GM23248 (cell line): ENCODE results near the gene SAP30BP.

Experiments used
- EZH2 ChIP-seq: fragments of 200-600 bp; sonication (generic); IDR thresholded peaks from 2 replicates; pipeline ENCODE4 v1.6.1; 2018; ENCODE audit warnings: antibody characterized with exemption, mild to moderate bottlenecking; ENCODE audit not compliant: insufficient read depth, poor library complexity, severe bottlenecking
- EZH2phosphoT487 ChIP-seq: fragments of 200-600 bp; sonication (generic); IDR thresholded peaks from 2 replicates; pipeline ENCODE4 v1.6.1; 2018; ENCODE audit warnings: antibody characterized with exemption, moderate library complexity, mild to moderate bottlenecking, low read depth; ENCODE audit not compliant: insufficient read depth

- TF ChIP-seq EZH2 (no peak), EZH2phosphoT487 (no peak)
These were observed 40.6 kb upstream of the SAP30BP start for GRCh38 chr17:75626496-75627038.
